GM21360 (cell line): ENCODE data around the gene CDH6.

Experiments used
- ATAC-seq: cut with Tn5 transposase; IDR thresholded peaks from one replicate; pipeline ENCODE4 v1.9.1; 2021; ENCODE audit warnings: mild to moderate bottlenecking, moderate library complexity; ENCODE audit not compliant: unreplicated experiment

Gene CDH6

GRCh38 chr5:31365776-31366175 lies 172.3 kb downstream of the CDH6 start:
- ATAC-seq: no peak

GRCh38 chr5:31366941-31367340 lies 173.5 kb downstream of the CDH6 start:
- ATAC-seq: no peak

- ATAC-seq: no peak
Measured at GRCh38 chr5:31372124-31372523, 178.6 kb downstream of the CDH6 start.

- ATAC-seq: no peak
Measured at GRCh38 chr5:31375999-31376720, 182.7 kb downstream of the CDH6 start.

DNA sequence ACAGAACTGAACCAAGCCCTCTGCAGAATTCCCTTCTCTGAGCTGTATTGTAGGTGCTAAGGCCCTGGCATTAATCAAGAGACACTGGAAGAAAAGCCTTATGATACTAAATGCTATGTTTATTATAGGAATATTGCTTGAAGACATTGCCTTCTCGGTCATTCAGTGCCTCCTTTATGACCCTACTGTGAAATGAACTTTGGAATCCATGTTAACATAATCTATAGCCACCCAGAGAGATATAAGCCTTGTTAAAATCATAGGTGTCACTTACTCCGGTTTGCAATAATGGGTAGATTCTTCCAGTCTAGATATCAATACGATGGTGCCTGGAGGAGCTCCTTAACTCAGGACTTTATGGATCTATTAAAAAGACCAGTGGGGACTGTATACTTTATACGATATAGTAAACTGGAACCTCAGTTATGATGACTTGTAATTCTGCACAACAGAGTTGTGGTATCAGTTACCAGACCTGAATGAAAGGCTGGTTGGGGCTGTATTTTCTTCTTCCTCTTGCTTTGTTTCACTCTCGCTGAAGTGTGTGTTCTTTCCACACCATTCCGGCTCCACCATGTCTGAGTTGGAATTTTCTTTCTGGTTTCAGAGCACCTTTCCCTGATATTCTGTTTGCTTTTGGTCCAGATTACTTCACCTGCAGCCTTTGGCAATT lies 183.9 kb downstream of the CDH6 start:
- no peak for ATAC-seq

DNA sequence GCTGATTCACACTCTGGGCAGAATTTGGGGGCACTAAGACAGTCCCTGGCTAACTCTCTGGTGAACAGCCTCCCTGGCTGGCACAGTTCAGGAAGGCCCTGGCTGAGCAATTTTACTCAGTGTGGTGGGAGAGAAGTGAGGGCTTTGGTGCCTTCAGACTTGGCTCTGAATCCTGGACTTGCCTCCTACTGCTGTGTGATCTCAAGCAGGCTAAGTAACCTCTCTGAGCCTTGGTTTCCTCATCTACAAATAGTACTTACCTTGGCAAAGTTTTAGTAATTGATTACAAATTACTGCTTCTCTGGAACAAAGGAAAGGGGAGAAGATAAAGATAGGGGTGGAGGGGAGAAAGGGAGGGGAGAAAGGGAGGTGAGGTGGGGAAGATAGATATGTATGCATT lies 184.7 kb downstream of the CDH6 start:
- no peak for ATAC-seq
